Activated CD8-positive, alpha-beta memory T cell treated with anti-CD3 and anti-CD28 coated beads for 48 hours (primary cell): Measurements from ENCODE around the gene ZFPL1.

Experiments used
- DNase-seq, 3 experiments: peaks; one replicate each; pipeline ENCODE4 v3.0.0-alpha.2; 2020; ENCODE audit warnings: low read depth in 2 of 3, low spot score in 2 of 3

ZFPL1 gene

DNA sequence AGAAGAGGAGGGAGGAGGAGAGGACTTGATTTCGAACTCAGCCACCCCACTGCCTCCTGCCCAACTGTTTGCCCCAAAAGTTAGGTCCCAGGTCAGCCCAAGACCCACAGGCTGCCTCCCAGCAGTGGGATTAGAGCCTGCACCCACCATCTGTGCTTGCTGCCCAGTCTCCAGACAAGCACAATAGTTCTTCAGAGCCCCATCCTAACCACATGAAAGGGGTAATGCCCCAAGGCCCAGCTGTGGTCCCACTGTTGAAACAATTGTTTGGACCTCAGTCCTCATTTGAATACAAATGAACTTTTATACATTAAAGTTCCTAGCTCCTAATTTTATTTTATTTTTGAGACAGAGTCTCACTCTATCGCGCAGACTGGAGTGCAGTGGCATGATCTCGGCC lies 6.6 kb downstream of the ZFPL1 start:
- no peak for DNase-seq

DNA sequence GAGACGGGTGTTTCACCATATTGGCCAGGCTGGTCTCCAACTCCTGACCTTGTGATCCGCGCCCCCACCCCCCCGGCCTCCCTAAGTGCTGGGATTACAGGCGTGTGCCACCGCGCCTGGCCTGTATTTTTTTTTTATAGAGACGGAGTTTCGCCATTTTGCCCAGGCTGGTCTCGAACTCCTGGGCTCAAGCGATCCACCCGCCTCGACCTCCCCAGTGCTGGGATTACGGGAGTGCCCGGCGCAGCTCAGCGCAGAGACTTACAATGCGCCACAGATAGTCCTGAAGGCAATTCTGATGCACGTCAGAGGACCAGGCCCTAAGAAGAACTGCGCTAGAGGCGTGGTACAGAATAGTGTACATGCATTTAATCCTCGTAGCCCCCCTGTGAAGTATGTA lies 11.4 kb downstream of the ZFPL1 start:
- DNase-seq = no peak

DNA sequence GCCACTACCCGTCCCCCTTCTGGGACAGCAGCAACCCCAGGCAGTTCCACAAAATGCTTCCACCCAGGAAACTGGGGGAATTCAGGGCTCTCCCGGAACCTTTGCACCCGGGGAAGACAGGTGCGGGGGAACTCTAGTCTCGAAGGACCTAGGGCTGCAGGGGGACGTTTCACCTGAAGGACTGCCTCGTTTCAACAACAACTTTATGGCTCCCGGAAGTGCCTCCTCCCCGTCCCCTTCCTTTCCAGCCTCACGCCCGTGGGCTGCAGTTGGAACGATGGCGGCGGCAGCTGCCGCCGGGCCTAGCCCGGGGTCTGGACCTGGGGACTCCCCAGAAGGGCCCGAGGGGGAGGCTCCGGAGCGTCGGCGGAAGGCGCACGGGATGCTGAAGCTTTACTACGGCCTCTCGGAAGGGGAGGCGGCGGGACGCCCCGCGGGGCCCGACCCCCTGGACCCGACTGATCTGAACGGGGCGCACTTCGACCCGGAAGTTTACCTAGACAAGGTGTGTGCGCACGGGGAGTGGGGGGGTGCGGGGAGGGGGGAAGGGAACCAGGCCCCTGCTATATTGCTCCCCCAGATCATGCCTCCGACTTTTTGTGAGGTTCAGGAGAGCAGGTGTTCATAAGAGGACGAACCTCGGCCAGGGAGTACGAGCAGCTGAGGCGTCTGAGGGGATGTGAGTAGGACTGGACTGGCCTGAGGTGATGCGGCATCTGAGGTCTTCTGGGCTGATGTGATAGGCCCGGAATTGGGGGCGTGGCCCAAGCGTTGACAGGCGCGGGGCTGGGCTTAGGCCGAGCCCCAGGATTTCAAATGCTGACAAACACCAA lies 12.2 kb downstream of the ZFPL1 start, which contains the start of gene VPS51:
TSS of gene VPS51 (plus strand) at position 241 of the 833 bp plus-strand sequence. CDS start at position 278, 37 bp downstream.
- peak; percentile 60 to 73 (median 60) for DNase-seq

DNA sequence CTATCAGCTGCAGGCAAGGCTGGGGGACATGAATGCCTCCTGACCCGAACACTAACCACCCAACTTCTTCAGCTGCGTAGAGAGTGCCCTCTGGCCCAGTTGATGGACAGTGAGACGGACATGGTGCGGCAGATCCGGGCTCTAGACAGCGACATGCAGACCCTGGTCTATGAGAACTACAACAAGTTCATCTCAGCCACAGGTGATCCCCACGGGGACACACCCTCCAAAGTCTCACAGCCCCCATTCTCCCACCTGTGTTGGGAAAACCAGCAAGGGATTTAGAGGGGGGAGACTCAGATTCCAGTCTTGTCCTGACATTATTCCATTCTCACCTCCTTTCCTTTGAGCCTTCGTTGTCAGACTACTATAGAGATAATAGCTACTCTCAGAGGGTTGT lies 12.9 kb downstream of the ZFPL1 start:
- DNase-seq = no peak

DNA sequence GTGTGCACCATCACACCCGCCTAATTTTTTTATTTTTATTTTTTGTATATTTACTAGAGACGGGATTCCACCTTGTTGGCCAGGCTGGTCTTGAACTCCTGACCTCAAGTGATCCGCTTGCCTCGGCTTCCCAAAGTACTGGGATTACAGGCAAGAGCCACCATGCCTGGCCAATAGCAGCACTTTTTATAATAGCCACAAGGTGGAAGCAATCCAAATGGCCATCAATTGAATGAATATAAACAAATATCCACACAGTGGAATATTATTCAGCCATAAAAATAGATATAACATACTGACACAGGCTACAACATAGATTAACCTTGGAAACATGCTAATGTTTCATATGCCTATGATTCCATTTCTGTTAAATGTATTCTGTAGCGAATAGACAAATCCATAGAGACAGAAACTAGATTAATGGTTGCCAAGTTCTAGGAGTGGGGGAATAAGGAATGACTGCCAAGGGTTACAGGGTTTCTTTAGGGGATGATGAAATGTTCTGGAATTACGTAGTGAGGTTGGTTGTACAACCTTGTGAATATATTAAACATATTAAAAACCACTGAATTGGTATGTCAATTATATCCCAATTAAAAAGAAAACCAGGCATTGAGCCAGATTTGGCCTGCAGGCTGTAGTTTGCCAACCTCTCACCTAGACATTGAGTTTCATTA lies 16.8 kb downstream of the ZFPL1 start:
- no peak for DNase-seq

DNA sequence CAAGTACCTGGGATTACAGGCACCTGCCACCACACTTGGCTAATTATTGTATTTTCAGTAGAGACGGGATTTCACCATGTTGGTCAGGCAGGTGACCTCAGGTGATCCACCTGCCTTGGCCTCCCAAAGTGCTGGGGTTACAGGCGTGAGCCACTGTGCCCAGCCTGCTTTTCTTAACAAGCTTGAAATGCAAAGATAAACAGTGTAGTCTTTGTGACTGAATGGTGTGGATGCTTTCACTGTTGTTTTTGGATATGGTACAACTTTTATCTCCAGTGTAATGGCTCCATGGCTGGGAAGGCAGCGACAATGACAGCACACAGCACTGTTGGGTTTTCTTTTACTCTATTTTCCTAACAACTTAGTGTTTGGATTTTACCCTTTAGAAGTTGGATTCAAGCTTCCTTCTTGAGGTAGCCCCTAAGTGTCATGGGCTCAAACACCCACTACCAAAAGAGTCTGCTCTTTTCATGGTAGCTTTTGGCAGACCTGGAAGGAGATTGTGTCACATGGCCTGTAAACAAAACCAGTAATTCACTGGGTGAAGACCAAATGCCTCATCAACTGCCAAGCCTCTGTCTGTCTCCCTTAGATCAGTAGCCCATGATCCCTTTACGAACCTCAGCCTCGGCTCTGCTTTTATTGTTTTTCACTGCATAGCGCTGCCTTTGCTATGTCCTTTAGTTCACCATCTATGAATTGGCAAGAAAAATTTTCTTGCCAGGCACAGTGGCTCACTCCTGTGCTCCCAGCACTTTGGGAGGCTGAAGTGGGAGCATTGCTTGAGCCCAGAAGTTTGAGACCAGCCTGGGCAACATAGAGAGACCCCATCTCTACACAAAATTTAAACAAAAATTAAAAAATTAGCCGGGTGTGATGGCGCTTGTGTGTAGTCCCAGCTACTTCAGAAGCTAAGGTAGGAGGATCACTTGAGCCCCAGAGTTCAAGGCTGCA lies 18.4 kb downstream of the ZFPL1 start:
- DNase-seq = no peak

DNA sequence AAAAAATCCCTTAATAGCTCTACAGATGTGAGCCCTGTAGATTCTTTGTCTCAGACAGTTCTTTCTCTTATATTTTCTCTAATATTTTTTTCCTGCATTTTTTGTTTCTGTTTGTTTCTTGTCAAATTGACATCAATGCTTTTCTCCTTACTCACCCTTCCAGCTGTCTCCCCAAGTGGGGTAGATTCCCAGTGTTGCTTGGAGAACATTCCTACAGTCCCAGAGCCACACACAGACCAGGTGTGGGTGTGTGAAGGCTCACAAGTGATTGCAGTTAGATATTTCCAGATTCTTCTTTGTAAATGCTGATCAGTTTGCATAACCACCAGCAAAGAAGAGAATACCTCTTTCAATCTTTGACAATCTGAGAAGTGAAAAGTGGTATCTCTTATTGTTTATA lies 19.5 kb downstream of the ZFPL1 start:
- DNase-seq = no peak

DNA sequence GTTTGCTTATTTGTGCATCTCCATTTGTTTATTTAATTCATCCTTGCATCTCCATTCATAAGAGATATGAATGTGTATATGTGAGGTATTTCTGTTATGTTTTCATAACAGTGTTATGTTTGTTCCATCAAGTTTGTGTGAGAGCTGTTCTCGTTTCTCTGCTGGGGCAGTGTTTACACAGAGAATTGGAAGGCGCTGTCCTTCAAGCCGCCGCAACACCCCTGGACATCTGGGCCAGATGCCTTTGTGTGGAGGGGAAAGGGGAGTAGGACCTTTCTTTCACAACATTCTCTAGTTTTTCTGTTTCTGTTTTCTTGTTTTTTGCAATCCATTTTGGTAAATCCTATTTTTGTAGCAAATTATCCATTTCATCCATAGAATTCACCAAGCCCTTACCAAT lies 20.6 kb downstream of the ZFPL1 start:
- DNase-seq = no peak

DNA sequence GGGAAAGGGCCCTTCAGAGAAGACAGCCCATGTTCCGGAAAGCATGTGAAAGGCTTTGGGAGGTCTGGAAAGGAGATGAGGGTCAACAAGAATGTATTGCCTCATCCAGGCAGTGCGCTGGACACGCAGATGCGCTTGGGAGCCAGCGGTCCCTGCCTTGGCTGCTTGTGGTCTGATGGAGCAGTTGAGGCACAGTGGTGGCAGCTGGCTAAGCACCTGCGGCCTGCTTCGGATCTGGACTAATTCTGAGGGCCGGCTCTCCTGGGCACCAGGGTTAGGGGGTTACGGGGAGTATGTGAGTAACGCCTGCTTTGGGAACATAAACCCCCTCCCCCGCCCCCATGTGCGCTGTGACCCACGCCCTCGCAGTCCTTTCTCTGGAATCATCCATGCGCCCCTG lies 23.1 kb downstream of the ZFPL1 start:
- DNase-seq = no peak

DNA sequence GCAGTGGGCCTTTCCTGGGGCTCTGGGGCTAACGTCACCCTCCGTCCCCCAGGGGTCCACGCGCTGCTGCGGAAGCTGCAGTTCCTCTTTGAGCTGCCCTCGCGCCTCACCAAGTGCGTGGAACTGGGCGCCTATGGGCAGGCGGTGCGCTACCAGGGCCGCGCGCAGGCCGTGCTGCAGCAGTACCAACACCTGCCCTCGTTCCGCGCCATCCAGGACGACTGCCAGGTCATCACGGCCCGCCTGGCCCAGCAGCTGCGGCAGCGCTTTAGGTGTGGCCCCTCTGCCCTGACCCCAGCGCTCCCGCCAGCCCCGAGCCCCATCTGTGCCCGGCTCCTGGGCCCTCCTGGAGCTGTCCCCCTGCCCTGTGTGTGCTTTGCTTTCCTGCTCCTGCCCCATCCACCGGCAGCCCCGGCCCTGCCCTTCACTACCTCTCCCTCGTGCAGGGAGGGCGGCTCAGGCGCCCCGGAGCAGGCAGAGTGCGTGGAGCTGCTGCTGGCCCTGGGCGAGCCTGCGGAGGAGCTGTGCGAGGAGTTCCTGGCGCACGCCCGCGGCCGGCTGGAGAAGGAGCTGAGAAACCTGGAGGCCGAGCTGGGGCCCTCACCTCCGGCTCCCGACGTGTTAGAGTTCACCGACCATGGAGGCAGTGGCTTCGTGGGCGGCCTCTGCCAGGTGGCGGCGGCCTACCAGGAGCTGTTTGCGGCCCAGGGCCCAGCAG lies 23.9 kb downstream of the ZFPL1 start:
- DNase-seq = no peak

DNA sequence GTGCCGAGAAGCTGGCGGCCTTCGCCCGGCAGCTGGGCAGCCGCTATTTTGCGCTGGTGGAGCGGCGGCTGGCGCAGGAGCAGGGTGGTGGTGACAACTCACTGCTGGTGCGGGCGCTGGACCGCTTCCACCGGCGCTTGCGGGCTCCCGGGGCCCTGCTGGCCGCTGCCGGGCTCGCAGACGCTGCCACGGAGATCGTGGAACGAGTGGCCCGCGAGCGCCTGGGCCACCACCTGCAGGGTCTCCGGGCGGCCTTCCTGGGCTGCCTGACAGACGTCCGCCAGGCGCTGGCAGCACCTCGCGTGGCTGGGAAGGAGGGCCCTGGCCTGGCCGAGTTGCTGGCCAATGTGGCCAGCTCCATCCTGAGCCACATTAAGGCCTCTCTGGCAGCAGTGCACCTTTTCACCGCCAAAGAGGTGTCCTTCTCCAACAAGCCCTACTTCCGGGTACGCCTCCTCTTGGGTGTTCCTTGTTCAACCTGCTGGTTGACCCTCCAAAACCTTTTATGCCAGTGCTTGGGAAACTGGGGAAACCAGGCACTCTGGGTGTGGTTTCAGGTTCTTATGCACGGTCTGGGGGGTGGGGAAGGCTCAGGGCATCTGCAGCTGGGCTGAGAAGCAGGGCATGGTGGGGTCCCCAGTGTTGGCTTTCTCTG lies 24.6 kb downstream of the ZFPL1 start:
- DNase-seq = no peak

DNA sequence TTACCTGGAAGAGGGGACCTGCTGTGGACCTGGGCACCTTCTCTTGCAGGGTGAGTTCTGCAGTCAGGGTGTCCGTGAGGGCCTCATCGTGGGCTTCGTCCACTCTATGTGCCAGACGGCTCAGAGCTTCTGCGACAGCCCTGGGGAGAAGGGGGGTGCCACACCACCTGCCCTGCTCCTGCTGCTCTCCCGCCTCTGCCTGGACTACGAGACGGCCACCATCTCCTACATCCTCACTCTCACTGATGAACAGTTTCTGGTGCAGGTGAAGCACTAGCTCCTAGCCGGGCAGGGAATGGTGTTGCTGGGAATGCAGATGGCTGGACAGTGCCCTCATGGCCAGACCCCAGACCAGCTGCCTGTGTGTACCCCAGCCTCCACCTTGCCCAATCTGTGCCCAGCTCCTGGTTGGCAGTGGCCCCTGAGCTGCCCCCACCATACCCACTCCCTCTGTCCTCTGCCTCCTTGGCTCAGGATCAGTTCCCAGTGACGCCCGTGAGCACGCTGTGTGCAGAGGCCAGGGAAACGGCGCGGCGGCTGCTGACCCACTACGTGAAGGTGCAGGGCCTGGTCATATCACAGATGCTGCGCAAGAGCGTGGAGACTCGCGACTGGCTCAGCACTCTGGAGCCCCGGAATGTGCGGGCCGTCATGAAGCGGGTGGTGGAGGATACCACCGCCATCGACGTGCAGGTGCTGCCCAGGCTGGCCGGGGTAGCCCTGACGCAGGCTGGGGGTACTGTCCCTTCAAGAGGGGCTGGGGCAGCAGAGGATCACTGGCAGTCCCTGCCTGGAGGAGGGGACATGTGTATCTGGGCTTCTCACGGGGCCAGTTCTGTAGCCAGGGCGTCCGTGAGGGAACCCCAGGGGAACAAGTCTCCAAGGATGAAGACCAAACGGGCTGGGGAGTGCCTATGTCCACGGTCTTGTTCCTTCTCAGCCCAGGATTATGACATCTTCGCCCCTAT lies 25.5 kb downstream of the ZFPL1 start:
- DNase-seq = no peak

DNA sequence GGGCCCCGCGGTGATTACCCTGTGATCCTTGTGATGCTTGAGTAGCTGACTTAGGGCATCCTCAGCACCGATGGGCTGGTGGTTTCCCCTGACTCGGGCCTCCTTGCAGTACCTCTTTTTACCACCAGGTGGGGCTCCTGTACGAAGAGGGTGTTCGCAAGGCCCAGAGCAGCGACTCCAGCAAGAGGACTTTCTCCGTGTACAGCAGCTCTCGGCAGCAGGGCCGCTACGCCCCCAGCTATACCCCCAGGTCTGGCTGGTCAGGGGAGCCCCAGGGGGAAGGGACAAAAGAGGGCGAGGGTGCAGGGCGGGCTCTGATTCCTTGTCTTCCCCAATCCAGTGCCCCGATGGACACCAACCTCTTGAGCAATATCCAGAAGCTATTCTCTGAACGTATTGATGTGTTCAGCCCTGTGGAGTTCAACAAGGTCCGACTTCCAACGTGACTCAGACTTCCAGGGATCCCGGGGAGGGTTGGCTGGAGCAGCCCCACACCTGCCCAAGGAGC lies 26.4 kb downstream of the ZFPL1 start:
- peak; percentile 83 to 100 (median 99) for DNase-seq

DNA sequence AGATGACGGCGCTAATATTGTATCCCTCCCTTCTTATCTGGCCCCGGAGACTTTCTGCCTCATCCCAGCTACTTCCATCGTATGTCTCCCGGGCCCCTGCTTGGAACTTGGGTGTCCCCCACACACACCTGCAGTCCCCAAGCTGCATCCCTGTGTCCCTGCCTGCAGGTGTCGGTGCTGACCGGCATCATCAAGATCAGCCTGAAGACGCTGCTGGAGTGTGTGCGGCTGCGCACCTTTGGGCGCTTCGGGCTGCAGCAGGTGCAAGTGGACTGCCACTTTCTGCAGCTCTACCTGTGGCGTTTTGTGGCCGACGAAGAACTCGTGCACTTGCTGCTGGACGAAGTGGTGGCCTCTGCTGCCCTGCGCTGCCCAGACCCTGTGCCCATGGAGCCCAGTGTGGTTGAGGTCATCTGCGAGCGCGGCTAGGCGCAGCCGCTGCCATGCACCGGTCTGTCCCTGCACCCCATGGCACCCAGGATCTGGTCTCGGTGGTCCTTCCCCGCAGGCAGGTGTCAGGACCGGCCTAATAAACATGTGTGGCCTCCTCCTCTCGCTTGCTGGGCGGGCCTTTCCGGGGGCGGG lies 27.2 kb downstream of the ZFPL1 start:
- no peak for DNase-seq

DNA sequence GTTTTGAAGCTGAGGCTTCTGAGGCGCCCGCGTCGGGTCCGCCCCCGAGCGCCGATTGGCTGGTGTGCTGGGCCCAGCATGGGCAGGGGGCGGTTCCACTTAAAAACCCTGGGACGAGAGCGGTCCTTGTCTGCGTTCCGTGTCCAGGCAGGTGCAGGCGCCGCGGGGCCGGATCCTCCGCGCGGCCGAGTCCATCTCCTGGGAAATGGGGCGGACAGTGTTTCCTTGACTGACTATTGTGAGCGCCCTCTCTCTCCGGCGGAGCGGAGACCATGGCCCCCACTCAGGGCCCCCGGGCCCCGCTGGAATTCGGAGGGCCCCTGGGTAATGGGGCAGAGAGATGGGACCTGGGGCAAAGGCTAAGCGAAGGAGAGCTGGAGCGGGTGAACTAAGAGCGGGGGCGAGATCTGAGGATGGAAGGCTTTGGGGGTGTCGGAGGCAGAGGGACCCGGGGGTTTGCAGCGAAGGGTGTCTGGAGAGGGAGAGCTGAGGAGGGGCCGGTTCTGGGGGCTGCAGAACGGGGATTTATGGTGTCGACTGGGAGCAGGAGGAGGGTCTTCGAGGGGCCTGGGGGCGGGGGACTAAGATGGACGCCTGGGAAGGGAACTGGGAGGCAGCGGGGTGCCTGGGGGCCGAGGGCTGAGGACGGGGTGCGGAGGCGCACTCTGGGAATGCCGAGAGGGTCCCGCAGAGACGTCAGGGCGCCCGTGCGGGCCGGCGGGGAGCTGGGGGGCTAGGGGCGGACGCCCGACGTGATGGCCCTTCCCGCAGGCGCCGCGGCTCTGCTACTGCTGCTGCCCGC lies 27.9 kb downstream of the ZFPL1 start, which contains the start of gene TM7SF2:
TSS of gene TM7SF2 (plus strand) at position 129 of the 802 bp plus-strand sequence. CDS start at position 273, 144 bp downstream.
- peak; percentile 76 to 89 (median 85) for DNase-seq

DNA sequence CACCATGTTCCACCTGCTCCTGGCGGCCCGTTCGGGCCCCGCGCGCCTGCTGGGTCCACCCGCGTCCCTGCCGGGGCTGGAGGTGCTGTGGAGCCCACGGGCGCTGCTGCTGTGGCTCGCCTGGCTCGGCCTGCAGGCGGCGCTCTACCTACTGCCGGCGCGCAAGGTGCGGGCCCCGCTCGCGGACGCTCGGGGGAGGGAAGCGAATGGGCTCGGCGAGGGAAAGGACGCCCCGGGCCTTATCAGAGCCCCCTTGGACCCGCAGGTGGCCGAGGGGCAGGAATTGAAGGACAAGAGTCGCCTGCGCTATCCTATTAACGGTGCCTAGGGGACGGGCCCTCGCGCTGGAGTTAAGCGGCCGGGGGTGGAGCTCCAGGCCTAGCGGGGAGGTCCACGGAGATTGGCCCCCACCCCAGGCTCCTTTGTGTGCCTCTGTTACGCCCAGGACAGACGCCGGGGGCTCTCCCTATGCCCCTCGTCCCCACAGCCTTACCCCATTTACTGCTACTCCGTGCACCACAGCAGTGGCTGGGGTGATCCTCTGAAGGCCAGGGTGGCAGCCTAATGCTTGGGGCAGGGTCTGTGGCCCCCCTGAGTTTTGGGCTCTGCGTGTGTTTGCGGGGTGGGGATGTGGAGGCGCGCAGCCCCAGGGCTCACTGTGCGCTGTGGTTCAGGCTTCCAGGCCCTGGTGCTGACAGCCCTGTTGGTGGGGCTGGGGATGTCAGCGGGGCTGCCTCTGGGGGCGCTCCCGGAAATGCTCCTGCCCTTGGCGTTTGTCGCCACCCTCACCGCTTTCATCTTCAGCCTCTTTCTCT lies 28.7 kb downstream of the ZFPL1 start:
- no peak for DNase-seq

DNA sequence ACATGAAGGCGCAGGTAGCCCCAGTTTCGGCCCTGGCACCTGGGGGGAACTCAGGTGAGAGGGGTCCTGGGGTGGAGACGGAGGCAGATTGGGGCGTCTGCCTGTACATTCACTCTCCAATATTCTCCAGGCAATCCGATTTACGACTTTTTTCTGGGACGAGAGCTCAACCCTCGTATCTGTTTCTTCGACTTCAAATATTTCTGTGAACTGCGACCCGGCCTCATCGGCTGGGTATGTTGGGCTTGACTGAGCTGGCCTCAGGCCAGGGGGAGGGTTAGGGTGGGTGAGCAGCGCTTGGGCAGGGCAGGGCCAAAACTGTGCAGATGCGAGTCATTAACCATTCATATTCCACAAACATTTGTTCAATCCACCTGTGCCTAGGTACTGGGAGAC lies 29.3 kb downstream of the ZFPL1 start:
- no peak for DNase-seq
